ENCODE data around the gene CD3D. TPM values are rescaled to one million over a fixed set of nuclear protein-coding genes. Genes with fewer than 3 reads are reported as not detected.

CD3D gene
- total and polyA plus RNA-seq, 4 donors: not detected

DNA sequence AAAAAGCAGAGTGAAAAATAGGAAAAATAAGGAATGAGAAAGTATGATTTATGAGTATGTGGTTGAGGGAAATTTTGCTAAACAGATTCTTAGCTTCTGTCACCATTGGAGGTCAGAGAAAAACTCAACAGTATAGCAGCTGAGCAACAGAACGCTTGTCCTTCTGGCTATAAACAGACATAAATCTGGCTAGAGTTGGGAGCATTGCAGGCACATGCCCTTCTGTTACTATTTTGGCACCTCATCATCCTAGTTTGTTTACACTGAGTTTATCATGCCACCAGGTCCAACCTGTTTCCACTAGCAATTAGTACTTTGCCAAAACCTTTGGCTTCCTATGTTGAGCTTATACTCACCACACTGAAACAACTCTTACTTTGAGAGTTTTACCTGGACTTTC lies 23.8 kb upstream of the CD3D start:
- Histone ChIP-seq H3K27ac (ENCODE audit: low read depth, low read length) (no peak overlapping the region), H3K4me3 (ENCODE audit: low read depth, low read length) (no peak overlapping the region), H3K36me3 (ENCODE audit: control insufficient read depth, insufficient read depth, low read length) (peaks cover 23% of the 10 kb centered on the region), H3K4me1 (ENCODE audit: control insufficient read depth, insufficient read depth, low read length) (no peaks in the 10 kb centered on the region), H3K9me3 (ENCODE audit: control insufficient read depth, insufficient read depth, low read length) (no peaks in the 10 kb centered on the region), H3K27me3 (ENCODE audit: control insufficient read depth, insufficient read depth, low read length) (no peaks in the 10 kb centered on the region)
- peak in 1 of 6 donors; percentile 4 for DNase-seq (ENCODE audit: low read depth in 4 of 6, low spot score in 6 of 6)
- WGBS (ENCODE audit: insufficient coverage): 100% methylated on average over 1 of the region's 1 CpG

DNA sequence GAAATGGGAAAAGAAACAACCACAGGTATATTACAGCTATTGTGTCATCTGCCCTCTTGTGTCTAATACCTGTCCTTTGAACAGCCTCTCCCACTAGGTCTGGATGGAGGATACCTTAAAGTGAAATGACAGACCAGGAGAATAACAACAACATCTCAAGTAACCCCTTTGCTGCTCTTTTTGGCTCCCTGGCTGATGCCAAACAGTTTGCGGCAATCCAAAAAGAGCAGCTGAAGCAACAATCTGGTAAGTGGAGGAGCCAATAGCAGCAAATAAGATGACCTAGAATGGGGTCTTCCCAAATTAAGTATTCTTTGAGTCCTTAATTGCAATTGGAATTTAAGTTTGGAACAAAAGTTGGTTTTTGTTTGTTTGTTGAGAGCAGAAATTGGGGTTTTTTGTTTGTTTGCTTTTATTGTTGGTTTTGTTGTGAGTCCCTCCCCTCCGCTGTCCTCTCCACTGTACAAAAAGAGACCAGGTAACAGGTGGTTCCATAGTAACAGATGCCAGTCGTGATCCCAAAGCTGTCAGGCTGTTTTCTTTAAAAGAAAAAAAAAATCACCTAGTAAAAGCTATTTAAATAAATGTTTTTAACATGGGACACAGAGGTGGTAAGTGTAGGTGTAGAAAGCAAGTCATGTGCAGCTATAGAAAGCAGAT lies 22.6 kb upstream of the CD3D start:
- no peak for DNase-seq (ENCODE audit: low read depth in 4 of 6, low spot score in 6 of 6)
- Histone ChIP-seq H3K36me3 (ENCODE audit: control insufficient read depth, insufficient read depth, low read length) (peaks cover 15% of the 10 kb centered on the region), H3K27ac (ENCODE audit: low read depth, low read length) (no peak overlapping the region), H3K4me3 (ENCODE audit: low read depth, low read length) (no peak overlapping the region), H3K27me3 (ENCODE audit: control insufficient read depth, insufficient read depth, low read length) (no peaks in the 10 kb centered on the region), H3K4me1 (ENCODE audit: control insufficient read depth, insufficient read depth, low read length) (no peaks in the 10 kb centered on the region), H3K9me3 (ENCODE audit: control insufficient read depth, insufficient read depth, low read length) (no peaks in the 10 kb centered on the region)
- WGBS (ENCODE audit: insufficient coverage): no CpG with 5 or more reads among the region's 3 CpGs

DNA sequence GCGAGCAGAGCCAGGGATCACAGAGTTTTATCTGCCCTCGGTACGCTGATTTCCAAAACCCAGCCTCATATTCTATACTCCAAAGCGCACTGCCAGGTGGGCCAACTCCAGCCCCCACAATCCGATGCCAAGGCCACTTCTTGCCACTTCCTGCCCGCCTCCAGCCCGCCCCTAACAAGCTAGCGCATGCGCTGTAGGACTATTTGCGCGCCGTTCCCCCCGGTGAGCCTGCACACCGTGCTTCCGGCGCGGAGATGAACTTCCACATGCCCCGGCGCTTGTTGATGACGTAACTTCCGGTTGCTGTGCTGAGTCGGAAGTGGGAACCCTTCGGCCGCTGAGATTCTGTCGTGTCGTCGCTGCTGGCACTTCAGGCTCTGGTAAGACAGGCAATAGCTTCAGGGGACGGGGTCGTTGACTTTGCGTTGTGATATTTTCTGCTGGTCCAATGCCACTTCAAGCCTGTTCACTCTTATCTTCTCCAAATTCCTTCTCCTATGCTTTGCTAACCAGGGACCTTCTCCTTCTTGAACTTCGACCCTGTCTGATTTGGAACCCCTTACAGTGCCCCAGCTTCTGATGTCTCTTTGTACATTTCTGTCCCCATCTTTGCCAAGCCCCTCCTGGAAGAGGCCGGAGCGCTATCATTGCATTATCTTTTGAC lies 16.9 kb upstream of the CD3D start, which contains the start of gene UBE4A:
UBE4A (plus strand) TSS at position 306 of the 664 bp plus-strand sequence. CDS start 5,481 bp downstream, outside the sequence.
- WGBS (ENCODE audit: insufficient coverage): under 1% methylated on average over 31 of the region's 33 CpGs
- Histone ChIP-seq H3K9me3 (ENCODE audit: control insufficient read depth, insufficient read depth, low read length) (no peaks in the 10 kb centered on the region), H3K4me3 (ENCODE audit: low read depth, low read length) (peak within 1 kb of the TSS; percentile 95), H3K27me3 (ENCODE audit: control insufficient read depth, insufficient read depth, low read length) (no peaks in the 10 kb centered on the region), H3K27ac (ENCODE audit: low read depth, low read length) (peak within 1 kb of the TSS; percentile 62), H3K36me3 (ENCODE audit: control insufficient read depth, insufficient read depth, low read length) (peaks cover 3% of the 10 kb centered on the region), H3K4me1 (ENCODE audit: control insufficient read depth, insufficient read depth, low read length) (peaks cover 9% of the 10 kb centered on the region)
- peak; percentile 87 to 99 (median 95) for DNase-seq (ENCODE audit: low read depth in 4 of 6, low spot score in 6 of 6)

DNA sequence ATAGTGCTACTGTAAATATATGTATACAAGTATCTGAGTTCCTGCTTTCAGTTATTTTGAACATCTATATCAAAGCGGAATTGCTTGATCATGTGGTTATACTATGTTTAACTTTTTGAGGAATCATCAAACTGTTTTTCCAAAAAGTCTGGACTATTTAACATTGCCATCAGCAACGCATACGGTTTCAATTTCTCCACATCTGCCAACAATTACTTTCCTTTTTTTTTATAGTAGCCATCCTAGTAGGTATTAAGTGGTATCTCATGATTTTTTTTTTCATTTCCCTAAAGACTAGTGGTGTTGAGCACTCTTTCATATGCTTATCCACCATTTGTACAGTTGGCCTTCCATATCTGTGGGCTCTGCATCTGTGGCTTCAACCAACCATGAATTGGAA lies 15.6 kb upstream of the CD3D start:
- no CpG with 5 or more reads among the region's 3 CpGs for WGBS (ENCODE audit: insufficient coverage)
- Histone ChIP-seq H3K9me3 (ENCODE audit: control insufficient read depth, insufficient read depth, low read length) (no peaks in the 10 kb centered on the region), H3K36me3 (ENCODE audit: control insufficient read depth, insufficient read depth, low read length) (no peaks in the 10 kb centered on the region), H3K27me3 (ENCODE audit: control insufficient read depth, insufficient read depth, low read length) (no peaks in the 10 kb centered on the region), H3K4me3 (ENCODE audit: low read depth, low read length) (no peak overlapping the region), H3K4me1 (ENCODE audit: control insufficient read depth, insufficient read depth, low read length) (peaks cover 9% of the 10 kb centered on the region), H3K27ac (ENCODE audit: low read depth, low read length) (no peak overlapping the region)
- DNase-seq (ENCODE audit: low read depth in 4 of 6, low spot score in 6 of 6): no peak

DNA sequence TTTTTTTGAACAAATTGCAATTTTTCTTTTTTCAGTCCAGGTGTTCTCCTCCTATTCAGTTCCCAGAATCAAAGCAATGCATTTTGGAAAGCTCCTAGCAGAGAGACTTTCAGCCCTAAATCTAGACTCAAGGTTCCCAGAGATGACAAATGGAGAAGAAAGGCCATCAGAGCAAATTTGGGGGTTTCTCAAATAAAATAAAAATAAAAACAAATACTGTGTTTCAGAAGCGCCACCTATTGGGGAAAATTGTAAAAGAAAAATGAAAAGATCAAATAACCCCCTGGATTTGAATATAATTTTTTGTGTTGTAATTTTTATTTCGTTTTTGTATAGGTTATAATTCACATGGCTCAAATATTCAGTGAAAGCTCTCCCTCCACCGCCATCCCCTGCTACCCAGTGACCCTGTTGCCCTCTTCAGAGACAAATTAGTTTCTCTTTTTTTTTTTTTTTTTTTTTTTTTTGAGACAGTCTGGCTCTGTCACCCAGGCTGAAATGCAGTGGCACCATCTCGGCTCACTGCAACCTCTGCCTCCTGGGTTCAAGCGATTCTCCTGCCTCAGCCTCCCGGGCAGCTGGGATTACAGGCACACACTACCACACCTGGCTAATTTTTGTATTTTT lies 10.7 kb upstream of the CD3D start:
- no peaks in the 10 kb centered on the region for H3K9me3 ChIP-seq (ENCODE audit: control insufficient read depth, insufficient read depth, low read length)
- peak in 5 of 6 donors; percentile 10 to 76 (median 15) for DNase-seq (ENCODE audit: low read depth in 4 of 6, low spot score in 6 of 6)

DNA sequence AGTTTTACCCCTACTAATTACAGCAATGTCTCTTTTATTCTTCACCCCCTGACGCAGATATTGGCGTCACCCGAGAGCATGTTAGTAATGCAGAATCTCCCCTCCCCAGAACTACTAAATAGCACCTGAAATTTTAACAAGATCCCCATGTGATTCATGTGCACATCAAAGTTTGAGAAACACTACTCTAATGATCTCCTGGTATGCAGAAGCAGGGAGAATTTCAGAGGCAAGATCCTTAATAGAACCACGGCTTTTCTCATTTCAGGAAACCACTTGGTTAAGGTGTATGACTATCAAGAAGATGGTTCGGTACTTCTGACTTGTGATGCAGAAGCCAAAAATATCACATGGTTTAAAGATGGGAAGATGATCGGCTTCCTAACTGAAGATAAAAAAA lies 7.0 kb upstream of the CD3D start:
- H3K9me3 ChIP-seq (ENCODE audit: control insufficient read depth, insufficient read depth, low read length): no peaks in the 10 kb centered on the region

More for the DNA sequence above, 10.7 kb upstream of the CD3D start:
- no CpG with 5 or more reads among the region's 6 CpGs for WGBS (ENCODE audit: insufficient coverage)
- Histone ChIP-seq H3K4me3 (ENCODE audit: low read depth, low read length) (no peak overlapping the region), H3K27me3 (ENCODE audit: control insufficient read depth, insufficient read depth, low read length) (peaks cover 20% of the 10 kb centered on the region), H3K36me3 (ENCODE audit: control insufficient read depth, insufficient read depth, low read length) (no peaks in the 10 kb centered on the region), H3K4me1 (ENCODE audit: control insufficient read depth, insufficient read depth, low read length) (no peaks in the 10 kb centered on the region), H3K27ac (ENCODE audit: low read depth, low read length) (no peak overlapping the region)

DNA sequence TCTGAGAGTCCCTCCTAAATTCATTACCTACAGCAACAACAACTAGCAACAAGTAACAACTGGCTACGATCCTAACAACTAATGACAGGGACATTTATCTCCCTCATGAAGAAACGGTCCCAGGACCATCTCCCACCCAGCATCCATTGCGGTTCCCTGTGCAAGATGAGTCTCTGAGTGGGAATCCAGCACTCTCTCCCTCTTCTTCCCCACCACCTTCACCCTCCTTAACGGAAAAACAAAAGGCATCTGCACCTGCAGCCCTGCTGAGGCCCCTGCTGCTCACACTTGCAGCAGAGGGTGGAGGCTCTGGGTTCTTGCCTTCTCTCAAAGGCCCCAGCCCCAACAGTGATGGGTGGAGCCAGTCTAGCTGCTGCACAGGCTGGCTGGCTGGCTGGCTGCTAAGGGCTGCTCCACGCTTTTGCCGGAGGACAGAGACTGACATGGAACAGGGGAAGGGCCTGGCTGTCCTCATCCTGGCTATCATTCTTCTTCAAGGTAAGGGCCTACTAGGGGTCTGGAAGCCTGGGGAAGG lies 1.5 kb upstream of the CD3D start, which contains the start of gene CD3G:
CD3G (plus strand) TSS at position 364 of the 535 bp plus-strand sequence; CDS start at position 444, 80 bp downstream.
- WGBS (ENCODE audit: insufficient coverage): 72% methylated on average over 6 of the region's 6 CpGs
- Histone ChIP-seq H3K4me1 (ENCODE audit: control insufficient read depth, insufficient read depth, low read length) (no peaks in the 10 kb centered on the region), H3K27ac (ENCODE audit: low read depth, low read length) (no peak within 1 kb of the TSS), H3K36me3 (ENCODE audit: control insufficient read depth, insufficient read depth, low read length) (no peaks in the 10 kb centered on the region), H3K9me3 (ENCODE audit: control insufficient read depth, insufficient read depth, low read length) (no peaks in the 10 kb centered on the region), H3K4me3 (ENCODE audit: low read depth, low read length) (no peak within 1 kb of the TSS), H3K27me3 (ENCODE audit: control insufficient read depth, insufficient read depth, low read length) (peaks cover 32% of the 10 kb centered on the region)
- no peak for DNase-seq (ENCODE audit: low read depth in 4 of 6, low spot score in 6 of 6)

More for the DNA sequence above, 7.0 kb upstream of the CD3D start:
- Histone ChIP-seq H3K27ac (ENCODE audit: low read depth, low read length) (no peak overlapping the region), H3K27me3 (ENCODE audit: control insufficient read depth, insufficient read depth, low read length) (peaks cover 35% of the 10 kb centered on the region), H3K4me1 (ENCODE audit: control insufficient read depth, insufficient read depth, low read length) (no peaks in the 10 kb centered on the region), H3K4me3 (ENCODE audit: low read depth, low read length) (no peak overlapping the region), H3K36me3 (ENCODE audit: control insufficient read depth, insufficient read depth, low read length) (no peaks in the 10 kb centered on the region)
- DNase-seq (ENCODE audit: low read depth in 4 of 6, low spot score in 6 of 6): no peak
- 70% methylated on average over 4 of the region's 6 CpGs for WGBS (ENCODE audit: insufficient coverage)

DNA sequence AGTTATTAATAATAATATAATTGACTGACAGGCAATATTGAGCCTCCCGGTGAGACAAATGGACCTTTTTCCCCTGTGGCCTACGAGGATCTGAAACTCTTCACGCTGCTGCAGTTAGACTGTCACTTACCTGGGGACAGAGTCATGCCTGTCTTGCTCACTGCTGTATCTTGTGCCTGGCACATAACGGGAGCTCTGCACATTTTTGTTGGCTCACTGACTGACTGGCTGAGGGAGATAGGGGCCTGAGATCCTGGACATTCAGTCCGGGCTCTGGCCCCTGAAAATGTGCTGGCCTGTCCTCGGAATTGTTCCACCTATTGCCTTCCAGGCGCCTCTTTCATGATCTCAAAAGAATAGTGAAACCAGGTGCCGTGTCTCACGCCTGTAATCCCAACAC lies 743 bp upstream of the CD3D start:
- no peak overlapping the region for H3K27ac ChIP-seq (ENCODE audit: low read depth, low read length)
- no peak for DNase-seq (ENCODE audit: low read depth in 4 of 6, low spot score in 6 of 6)
- no peaks in the 10 kb centered on the region for H3K36me3 ChIP-seq (ENCODE audit: control insufficient read depth, insufficient read depth, low read length)
- 58% methylated on average over 7 of the region's 9 CpGs for WGBS (ENCODE audit: insufficient coverage)
- H3K4me1 ChIP-seq (ENCODE audit: control insufficient read depth, insufficient read depth, low read length): no peaks in the 10 kb centered on the region
- no peaks in the 10 kb centered on the region for H3K9me3 ChIP-seq (ENCODE audit: control insufficient read depth, insufficient read depth, low read length)
- H3K27me3 ChIP-seq (ENCODE audit: control insufficient read depth, insufficient read depth, low read length): peaks cover 24% of the 10 kb centered on the region
- H3K4me3 ChIP-seq (ENCODE audit: low read depth, low read length): no peak overlapping the region

DNA sequence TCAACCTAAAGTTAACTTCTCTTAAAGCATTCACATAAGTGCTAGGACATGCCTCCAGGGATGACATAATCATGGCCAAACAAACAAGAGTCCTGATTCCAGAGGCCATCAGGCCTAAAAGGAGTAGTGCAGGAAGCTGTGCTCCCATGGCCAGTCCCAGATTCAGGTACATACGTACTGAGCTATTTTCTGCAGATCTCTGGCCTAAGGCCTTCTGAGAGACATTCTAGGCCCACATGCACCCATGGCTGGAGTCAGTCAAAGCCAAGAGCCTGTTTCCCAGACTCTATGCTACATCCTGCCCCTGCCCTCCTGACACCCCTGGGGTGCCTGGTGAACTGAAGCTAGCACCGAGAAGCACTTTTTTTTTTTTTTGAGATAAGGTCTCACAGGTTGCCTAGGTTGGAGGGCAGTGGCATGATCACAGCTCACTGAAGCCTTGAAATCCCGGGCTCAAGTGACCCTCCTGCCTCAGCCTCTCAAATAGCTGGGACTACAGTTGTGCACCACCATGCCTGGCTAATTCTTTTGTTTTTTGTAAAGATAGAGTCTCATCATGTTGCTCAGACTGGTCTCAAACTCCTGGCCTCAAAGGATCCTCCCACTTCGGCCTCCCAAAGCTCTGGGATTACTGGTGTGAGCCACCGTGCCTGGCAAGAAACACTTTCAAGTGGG lies 553 bp downstream of the CD3D start:
- H3K4me3 ChIP-seq (ENCODE audit: low read depth, low read length): no peak overlapping the region
- peaks cover 23% of the 10 kb centered on the region for H3K27me3 ChIP-seq (ENCODE audit: control insufficient read depth, insufficient read depth, low read length)
- DNase-seq (ENCODE audit: low read depth in 4 of 6, low spot score in 6 of 6): no peak
- WGBS (ENCODE audit: insufficient coverage): 91% methylated on average over 4 of the region's 5 CpGs
- H3K36me3 ChIP-seq (ENCODE audit: control insufficient read depth, insufficient read depth, low read length): no peaks in the 10 kb centered on the region
- H3K27ac ChIP-seq (ENCODE audit: low read depth, low read length): no peak overlapping the region
- no peaks in the 10 kb centered on the region for H3K4me1 ChIP-seq (ENCODE audit: control insufficient read depth, insufficient read depth, low read length)
- H3K9me3 ChIP-seq (ENCODE audit: control insufficient read depth, insufficient read depth, low read length): no peaks in the 10 kb centered on the region

Data from spinal cord (tissue), 10 donors.